HepG2 (cell line): Measurements from ENCODE around the gene DUSP16. TPM values are rescaled to one million over a fixed set of nuclear protein-coding genes. Genes with fewer than 3 reads are reported as not detected.

ENCODE experiments used
- ARID5B ChIP-seq: IDR thresholded peaks from 2 replicates; pipeline ENCODE4 v1.4.0; 2020; ENCODE audit warnings: mild to moderate bottlenecking, missing genetic modification reagents
- BHLHE40 ChIP-seq: IDR thresholded peaks from 2 replicates; pipeline ENCODE4 v1.6.1; 2011; ENCODE audit warnings: low read length, improper control_type of control experiment
- FOSL1 ChIP-seq: sonication (generic); formaldehyde crosslinking; IDR thresholded peaks from 2 replicates; pipeline ENCODE4 v1.9.0; 2021; ENCODE audit warnings: missing genetic modification reagents, borderline replicate concordance
- HDAC6 ChIP-seq: fragments of 200-600 bp; sonication (generic); IDR thresholded peaks from 2 replicates; pipeline ENCODE4 v1.7.0; 2017; ENCODE audit warnings: mild to moderate bottlenecking, antibody characterized with exemption, low read length, low read depth
- HMG20A ChIP-seq: IDR thresholded peaks from 2 replicates; pipeline ENCODE4 v1.6.1; 2016; ENCODE audit warnings: borderline replicate concordance
- HMGA1 ChIP-seq: sonication (generic); formaldehyde crosslinking; conservative IDR thresholded peaks from 2 replicates; pipeline ENCODE4 v1.4.0; 2020; ENCODE audit warnings: missing genetic modification reagents
- HNRNPK ChIP-seq: fragments of 200-400 bp; formaldehyde crosslinking; IDR thresholded peaks from 2 replicates; pipeline ENCODE4 v1.6.1; 2018; ENCODE audit warnings: low read length, low read depth, moderate library complexity, mild to moderate bottlenecking; ENCODE audit not compliant: poor library complexity, severe bottlenecking
- MATR3 ChIP-seq: sonication (generic); formaldehyde crosslinking; IDR thresholded peaks from 2 replicates; pipeline ENCODE4 v1.4.0; 2020; ENCODE audit warnings: missing genetic modification reagents
- MEF2D ChIP-seq: sonication (generic); formaldehyde crosslinking; IDR thresholded peaks from 2 replicates; pipeline ENCODE4 v1.5.1; 2020; ENCODE audit warnings: mild to moderate bottlenecking, missing genetic modification reagents
- MIER3 ChIP-seq: IDR thresholded peaks from 2 replicates; pipeline ENCODE4 v1.6.1; 2016; ENCODE audit warnings: missing compliant biosample characterization, borderline replicate concordance
- MXD4 ChIP-seq: IDR thresholded peaks from 2 replicates; pipeline ENCODE4 v1.6.1; 2016; ENCODE audit warnings: mild to moderate bottlenecking, missing biosample characterization, missing genetic modification reagents
- NFE2L1 ChIP-seq: sonication (generic); formaldehyde crosslinking; IDR thresholded peaks from 2 replicates; pipeline ENCODE4 v1.4.0; 2020; ENCODE audit warnings: missing genetic modification reagents, mild to moderate bottlenecking, borderline replicate concordance
- REL ChIP-seq: sonication (generic); formaldehyde crosslinking; conservative IDR thresholded peaks from 2 replicates; pipeline ENCODE4 v1.8.0; 2022; ENCODE audit warnings: mild to moderate bottlenecking, missing genetic modification reagents, moderate library complexity
- SOX13 ChIP-seq, 3 experiments: fragments of 450-650 bp in 1 of 3; sonication (generic) in 1 of 3; formaldehyde crosslinking in 1 of 3; IDR thresholded peaks in 2 of 3; conservative IDR thresholded peaks in 1 of 3; 2 replicates each; pipeline versions ENCODE4 v1.5.0 to v1.6.1; 2016 to 2020; ENCODE audit warnings: antibody characterized with exemption in 1 of 3, mild to moderate bottlenecking in 1 of 3, missing compliant biosample characterization in 1 of 3, missing genetic modification reagents in 1 of 3, moderate library complexity in 1 of 3
- SP5 ChIP-seq: IDR thresholded peaks from 2 replicates; pipeline ENCODE4 v1.6.1; 2016; ENCODE audit warnings: low read depth, borderline replicate concordance
- SRSF4 ChIP-seq: fragments of 200-400 bp; formaldehyde crosslinking; IDR thresholded peaks from one replicate; pipeline ENCODE4 v1.6.1; 2018; ENCODE audit warnings: mild to moderate bottlenecking, low read depth, low read length, moderate library complexity; ENCODE audit not compliant: poor library complexity, severe bottlenecking
- TCF7 ChIP-seq: sonication (generic); IDR thresholded peaks from 2 replicates; pipeline ENCODE4 v1.6.1; 2016; ENCODE audit warnings: antibody characterized with exemption, low read depth
- ZFP91 ChIP-seq: sonication (generic); formaldehyde crosslinking; IDR thresholded peaks from 2 replicates; pipeline ENCODE4 v1.9.0; 2022; ENCODE audit warnings: missing genetic modification reagents, mild to moderate bottlenecking, borderline replicate concordance
- ZNF160 ChIP-seq: sonication (generic); formaldehyde crosslinking; IDR thresholded peaks from 2 replicates; pipeline ENCODE4 v1.8.0; 2022; ENCODE audit warnings: mild to moderate bottlenecking, inconsistent platforms, missing genetic modification reagents
- ZNF558 ChIP-seq: sonication (generic); formaldehyde crosslinking; IDR thresholded peaks from 2 replicates; pipeline ENCODE4 v1.9.0; 2022; ENCODE audit warnings: mild to moderate bottlenecking, missing genetic modification reagents, borderline replicate concordance
- ZNF710 ChIP-seq: sonication (generic); formaldehyde crosslinking; IDR thresholded peaks from 2 replicates; pipeline ENCODE4 v1.5.0; 2020; ENCODE audit warnings: mild to moderate bottlenecking, missing genetic modification reagents, borderline replicate concordance
- ZSCAN21 ChIP-seq: sonication (generic); formaldehyde crosslinking; IDR thresholded peaks from 2 replicates; pipeline ENCODE4 v1.8.0; 2022; ENCODE audit warnings: mild to moderate bottlenecking, missing genetic modification reagents, moderate library complexity, borderline replicate concordance
- polyA plus RNA-seq, 8 experiments: library from polyadenylated mRNA; depleted of rRNA in 3 of 8; stranded (reverse) in 7 of 8; unstranded in 1 of 8; fragments of >200 nt; fragmentation: Illumina TruSeq in 4 of 8; extraction: Trizol in 4 of 8; gene quantifications; 2 replicates each; pipeline versions ENCODE4 v1.2.1 to v1.2.3, GENCODE V29; 2011 to 2016; ENCODE audit warnings: low read depth in 4 of 8, missing spikeins in 1 of 8, mixed read lengths in 1 of 8; ENCODE audit not compliant: insufficient read depth in 1 of 8
- total RNA-seq, 5 experiments: library from RNA; depleted of rRNA; stranded (reverse); fragments of >200 nt; fragmentation: Illumina TruSeq; extraction: Trizol; gene quantifications; 2 replicates each; pipeline ENCODE4 v1.2.3, GENCODE V29; 2016; ENCODE audit warnings: low read depth in 1 of 5

The DUSP16 gene
- total and polyA plus RNA-seq, 2 of the 13 experiments (the other 11 are each of a cell fraction or from before 2014, with no cell fraction given) = 45.7 to 46.6 TPM

- TF ChIP-seq TCF7 (no peak), SP5 (CRISPR knock-in tag) (no peak), ARID5B (CRISPR knock-in tag) (0 out of 2 replicates have a peak, but pooled peaks have one; percentile 12), MATR3 (CRISPR knock-in tag) (no peak), ZNF710 (CRISPR knock-in tag) (no peak), NFE2L1 (CRISPR knock-in tag) (no peak), ZNF558 (no peak), ZNF160 (CRISPR knock-in tag) (no peak), SOX13 (IDR thresholded peaks at IDR 0.05) (no peak), SOX13 (CRISPR knock-in tag; conservative IDR thresholded peaks at IDR 0.05 in 1 of 2, IDR thresholded peaks at IDR 0.05 in 1 of 2) (peak in 1 of 2 experiments; percentile 32; a peak in 1 of 4 replicates), MIER3 (CRISPR knock-in tag) (no peak), HMGA1 (no peak), MEF2D (peak; percentile 78; the same call in 1 of the 2 replicates), SRSF4 (no peak), ZFP91 (CRISPR knock-in tag) (no peak), REL (CRISPR knock-in tag) (no peak), HDAC6 (no peak), ZSCAN21 (no peak), HMG20A (0 out of 2 replicates have a peak, but pooled peaks have one; percentile 15), HNRNPK (no peak), FOSL1 (CRISPR knock-in tag) (no peak), MXD4 (CRISPR knock-in tag) (no peak), BHLHE40 (no peak)
These were observed 29.3 kb downstream of the DUSP16 start (continued) for GRCh38 chr12:12533238-12533829.
